ENCODE data around the gene LGALS9. TPM values are rescaled to one million over a fixed set of nuclear protein-coding genes. Genes with fewer than 3 reads are reported as not detected.

LGALS9 gene
- total and polyA plus RNA-seq, 2 donors (not counting 1 experiment from before 2014, with no cell fraction given), result 65.9 to 197 TPM

DNA sequence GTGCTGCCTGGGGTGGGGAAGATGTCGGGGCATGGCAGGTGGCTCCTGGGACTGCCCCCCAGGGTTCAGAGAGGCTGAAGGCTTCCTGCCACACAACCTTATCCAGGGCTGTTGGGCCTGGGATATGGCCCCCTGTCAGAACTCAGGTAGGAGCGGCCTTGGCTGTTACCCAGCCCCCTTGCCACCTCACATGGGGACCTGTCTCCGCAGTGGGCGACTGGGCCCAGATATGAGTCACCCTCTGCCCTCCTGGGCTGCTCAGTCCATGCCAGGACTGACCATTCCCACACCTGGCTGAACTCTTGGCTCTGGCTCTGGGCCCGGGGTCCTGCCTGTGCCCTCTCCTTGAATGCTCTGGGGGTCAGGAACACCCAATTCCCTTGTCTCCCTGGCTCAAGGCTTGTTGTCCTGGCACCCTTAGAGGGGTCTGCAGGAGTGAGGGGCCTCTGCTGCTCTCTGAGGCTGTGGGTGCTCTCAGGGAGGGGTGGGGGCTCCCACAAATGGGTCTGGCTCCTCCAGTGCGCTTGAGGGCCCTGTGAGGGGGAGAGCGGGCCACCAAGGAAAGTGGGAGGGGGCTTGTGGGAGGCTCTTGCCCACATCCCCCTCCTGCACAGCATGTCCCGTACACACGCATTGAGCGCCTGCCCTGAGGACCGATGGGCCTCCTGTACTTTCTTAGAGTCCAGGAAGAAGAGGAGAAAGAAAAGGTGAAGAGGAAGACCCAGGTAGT lies 36.0 kb downstream of the LGALS9 start:
- Histone ChIP-seq H3K9ac (ENCODE audit: low read length) (no peak overlapping the region), H2AFZ (ENCODE audit: insufficient read depth, low read depth, low read length, poor library complexity, severe bottlenecking) (no peak overlapping the region), H3K4me1 (ENCODE audit: control insufficient read depth in 2 of 2, insufficient read depth in 2 of 2, low read length in 2 of 2) (no peaks in the 10 kb centered on the region), H3K4me2 (replicated peaks; ENCODE audit: low read depth, low read length, poor library complexity, severe bottlenecking) (no peak overlapping the region), H3K27me3 (replicated peaks in 1 of 4; ENCODE audit: control extremely low read depth in 1 of 4, control insufficient read depth in 3 of 4, insufficient read depth in 4 of 4, low read length in 3 of 4) (no peaks in the 10 kb centered on the region), H3K4me3 (ENCODE audit: control extremely low read depth in 1 of 5, extremely low read depth in 1 of 5, insufficient read depth in 1 of 5, low read depth in 2 of 5, low read length in 4 of 5) (no peak overlapping the region), H4K20me1 (ENCODE audit: control insufficient read depth, insufficient read depth, low read length, poor library complexity, severe bottlenecking) (no peaks in the 10 kb centered on the region), H3K9me3 (ENCODE audit: control extremely low read depth in 1 of 3, control insufficient read depth in 2 of 3, insufficient read depth in 1 of 3, low read length in 2 of 3) (no peaks in the 10 kb centered on the region), H3K79me2 (ENCODE audit: control insufficient read depth, insufficient read depth, low read length) (no peaks in the 10 kb centered on the region), H3K27ac (ENCODE audit: low read length in 2 of 2) (no peak overlapping the region), H3K36me3 (replicated peaks in 1 of 2; ENCODE audit: control extremely low read depth in 1 of 2, control insufficient read depth in 1 of 2, extremely low read depth in 1 of 2, insufficient read depth in 2 of 2, low read length in 1 of 2) (no peaks in the 10 kb centered on the region)
- 89% methylated on average over 5 of the region's 11 CpGs for WGBS (ENCODE audit: insufficient coverage)
- intact Hi-C loops (cut with micrococcal nuclease), result no loop called here
- DNase-seq (no peak), ATAC-seq (ENCODE audit: low read depth) (no peak)
- ChIA-PET CTCF (interaction anchor here (1.8 kb wide), 1 partner anchor 12 kb away, joined by 11 read pairs; no protein-coding TSS in a partner anchor), POLR2A (no interaction called here)
- TF ChIP-seq EZH2 (IDR thresholded peaks at IDR 0.05; ENCODE audit: borderline replicate concordance, insufficient read depth, low read depth, low read length, poor library complexity, severe bottlenecking), result no peak
- TF ChIP-seq, protein P1, sequence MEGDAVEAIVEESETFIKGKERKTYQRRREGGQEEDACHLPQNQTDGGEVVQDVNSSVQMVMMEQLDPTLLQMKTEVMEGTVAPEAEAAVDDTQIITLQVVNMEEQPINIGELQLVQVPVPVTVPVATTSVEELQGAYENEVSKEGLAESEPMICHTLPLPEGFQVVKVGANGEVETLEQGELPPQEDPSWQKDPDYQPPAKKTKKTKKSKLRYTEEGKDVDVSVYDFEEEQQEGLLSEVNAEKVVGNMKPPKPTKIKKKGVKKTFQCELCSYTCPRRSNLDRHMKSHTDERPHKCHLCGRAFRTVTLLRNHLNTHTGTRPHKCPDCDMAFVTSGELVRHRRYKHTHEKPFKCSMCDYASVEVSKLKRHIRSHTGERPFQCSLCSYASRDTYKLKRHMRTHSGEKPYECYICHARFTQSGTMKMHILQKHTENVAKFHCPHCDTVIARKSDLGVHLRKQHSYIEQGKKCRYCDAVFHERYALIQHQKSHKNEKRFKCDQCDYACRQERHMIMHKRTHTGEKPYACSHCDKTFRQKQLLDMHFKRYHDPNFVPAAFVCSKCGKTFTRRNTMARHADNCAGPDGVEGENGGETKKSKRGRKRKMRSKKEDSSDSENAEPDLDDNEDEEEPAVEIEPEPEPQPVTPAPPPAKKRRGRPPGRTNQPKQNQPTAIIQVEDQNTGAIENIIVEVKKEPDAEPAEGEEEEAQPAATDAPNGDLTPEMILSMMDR (IDR thresholded peaks at IDR 0.05), result no peak
- Mint-ChIP-seq H3K9me3 (ENCODE audit: insufficient read depth) (no peaks in the 10 kb centered on the region), H3K27me3 (peaks cover 6% of the 10 kb centered on the region), H3K4me3 (no peak overlapping the region), H3K27ac (no peak overlapping the region), H3K4me1 (no peaks in the 10 kb centered on the region)

DNA sequence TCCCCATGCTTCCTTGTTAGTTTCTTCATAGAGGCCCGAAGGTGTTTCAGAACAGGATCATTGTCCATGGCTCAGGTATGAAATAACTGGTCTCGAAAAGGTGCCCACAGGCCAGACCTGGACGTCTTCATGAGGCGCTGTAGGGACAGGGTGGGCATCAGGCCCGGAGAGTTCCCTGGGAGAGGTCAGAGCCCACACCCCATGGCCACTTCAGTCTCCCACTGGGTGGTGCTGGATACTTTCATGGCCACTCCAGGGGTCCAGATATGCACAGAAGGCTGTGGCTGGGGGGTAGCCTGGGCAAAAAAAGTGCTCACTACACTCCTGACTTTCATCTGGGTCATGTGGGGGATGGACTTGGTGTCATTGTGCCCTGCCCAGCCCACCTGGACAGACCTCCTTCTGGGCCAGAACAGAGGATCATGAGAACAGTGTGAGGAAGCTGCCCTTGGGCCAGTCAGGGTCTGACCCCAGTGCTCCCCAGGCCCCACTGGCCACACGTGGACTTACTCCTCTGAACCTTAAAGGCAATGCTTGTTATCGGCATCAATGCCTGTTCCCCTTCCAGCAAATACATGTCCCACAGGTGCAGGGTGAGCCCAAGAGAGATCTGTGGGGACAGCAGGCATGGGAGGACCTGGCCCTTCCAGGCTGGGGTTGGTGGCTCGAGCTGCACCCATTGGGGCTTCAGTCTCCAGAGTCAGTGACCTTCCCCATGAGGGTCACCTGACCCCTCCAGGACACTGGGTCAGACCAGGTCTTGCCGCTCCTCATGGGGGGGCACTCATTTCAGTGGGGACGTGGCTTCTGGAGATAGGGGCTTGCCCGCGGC lies 36.9 kb downstream of the LGALS9 start:
- intact Hi-C loops (cut with micrococcal nuclease), result no loop called here
- CTCF ChIA-PET, result no interaction called here
- H3K9me3 ChIP-seq (ENCODE audit: control extremely low read depth in 1 of 3, control insufficient read depth in 2 of 3, insufficient read depth in 1 of 3, low read length in 2 of 3), result no peaks in the 10 kb centered on the region
- POLR2A ChIA-PET, result no interaction called here
- TF ChIP-seq, protein P1 (IDR thresholded peaks at IDR 0.05), result no peak
- no peak for TF ChIP-seq EZH2 (IDR thresholded peaks at IDR 0.05; ENCODE audit: borderline replicate concordance, insufficient read depth, low read depth, low read length, poor library complexity, severe bottlenecking)
- H3K27me3 Mint-ChIP-seq, result peaks cover 6% of the 10 kb centered on the region
- H3K36me3 ChIP-seq (replicated peaks in 1 of 2; ENCODE audit: control extremely low read depth in 1 of 2, control insufficient read depth in 1 of 2, extremely low read depth in 1 of 2, insufficient read depth in 2 of 2, low read length in 1 of 2), result no peaks in the 10 kb centered on the region
- H3K4me1 ChIP-seq (ENCODE audit: control insufficient read depth in 2 of 2, insufficient read depth in 2 of 2, low read length in 2 of 2), result no peaks in the 10 kb centered on the region
- H3K27ac Mint-ChIP-seq, result no peak overlapping the region
- no peaks in the 10 kb centered on the region for H3K79me2 ChIP-seq (ENCODE audit: control insufficient read depth, insufficient read depth, low read length)
- H4K20me1 ChIP-seq (ENCODE audit: control insufficient read depth, insufficient read depth, low read length, poor library complexity, severe bottlenecking), result no peaks in the 10 kb centered on the region
- H3K27me3 ChIP-seq (replicated peaks in 1 of 4; ENCODE audit: control extremely low read depth in 1 of 4, control insufficient read depth in 3 of 4, insufficient read depth in 4 of 4, low read length in 3 of 4), result no peaks in the 10 kb centered on the region
- ATAC-seq (ENCODE audit: low read depth) (no peak), DNase-seq (no peak)
- no peak overlapping the region for H3K4me2 ChIP-seq (replicated peaks; ENCODE audit: low read depth, low read length, poor library complexity, severe bottlenecking)
- H3K4me3 ChIP-seq (ENCODE audit: control extremely low read depth in 1 of 5, extremely low read depth in 1 of 5, insufficient read depth in 1 of 5, low read depth in 2 of 5, low read length in 4 of 5), result no peak overlapping the region
- H3K4me1 Mint-ChIP-seq, result no peaks in the 10 kb centered on the region
- no peak overlapping the region for H3K4me3 Mint-ChIP-seq
- no peak overlapping the region for H3K9ac ChIP-seq (ENCODE audit: low read length)
- WGBS (ENCODE audit: insufficient coverage), result 89% methylated on average over 12 of the region's 12 CpGs
- no peak overlapping the region for H3K27ac ChIP-seq (ENCODE audit: low read length in 2 of 2)
- H2AFZ ChIP-seq (ENCODE audit: insufficient read depth, low read depth, low read length, poor library complexity, severe bottlenecking), result no peak overlapping the region
- no peaks in the 10 kb centered on the region for H3K9me3 Mint-ChIP-seq (ENCODE audit: insufficient read depth)
